ENCODE measurements around the gene CARD19.

GRCh38 chr9:93096131-93096802, at the start of gene CARD19:
- TF ChIP-seq EZH2 (IDR thresholded peaks at IDR 0.05; ENCODE audit: insufficient read depth, poor library complexity, severe bottlenecking) (no peak), EZH2phosphoT487 (IDR thresholded peaks at IDR 0.05; ENCODE audit: insufficient read depth, low read depth) (no peak)
